GM12801 (cell line): ENCODE data around the gene CLASP1.

Experiments used
- CTCF ChIP-seq: IDR thresholded peaks from one replicate; pipeline ENCODE4 v1.5.1; 2011; ENCODE audit warnings: control low read depth; ENCODE audit not compliant: insufficient read length; ENCODE audit errors: extremely low read depth

The CLASP1 gene

GRCh38 chr2:121653035-121653434 is 3.8 kb upstream of the CLASP1 start:
- no peak for TF ChIP-seq CTCF

- no peak for TF ChIP-seq CTCF
Observed at GRCh38 chr2:121650315-121650930, 1.2 kb upstream of the CLASP1 start.

- TF ChIP-seq CTCF, result no peak
Observed at GRCh38 chr2:121649596-121650314, 493 bp upstream of the CLASP1 start.

- no peak for TF ChIP-seq CTCF
Observed at GRCh38 chr2:121648206-121649148, 785 bp downstream of the CLASP1 start.

GRCh38 chr2:121647396-121647795 is 1.9 kb downstream of the CLASP1 start:
- TF ChIP-seq CTCF, result no peak

GRCh38 chr2:121644715-121645114 is 4.5 kb downstream of the CLASP1 start:
- no peak for TF ChIP-seq CTCF

- no peak for TF ChIP-seq CTCF
Observed at GRCh38 chr2:121643877-121644276, 5.4 kb downstream of the CLASP1 start.
